HL-60 (cell line): ENCODE measurements around the gene STRN3.

Experiments used
- CTCF ChIP-seq: IDR thresholded peaks from one replicate; pipeline ENCODE4 v1.5.1; 2011; ENCODE audit warnings: low read length, control low read depth, inconsistent platforms; ENCODE audit not compliant: insufficient read depth
- GABPA ChIP-seq: IDR thresholded peaks from 2 replicates; pipeline ENCODE4 v1.6.1; 2012; ENCODE audit warnings: low read depth
- POLR2AphosphoS5 ChIP-seq: IDR thresholded peaks from 2 replicates; pipeline ENCODE4 v1.6.1; 2012; ENCODE audit warnings: low read depth
- REST ChIP-seq: IDR thresholded peaks from 2 replicates; pipeline ENCODE4 v1.6.1; 2012; ENCODE audit warnings: low read depth; ENCODE audit not compliant: insufficient replicate concordance
- SPI1 ChIP-seq: IDR thresholded peaks from 2 replicates; pipeline ENCODE4 v1.6.1; 2012; ENCODE audit warnings: low read depth, mild to moderate bottlenecking, borderline replicate concordance

DNA sequence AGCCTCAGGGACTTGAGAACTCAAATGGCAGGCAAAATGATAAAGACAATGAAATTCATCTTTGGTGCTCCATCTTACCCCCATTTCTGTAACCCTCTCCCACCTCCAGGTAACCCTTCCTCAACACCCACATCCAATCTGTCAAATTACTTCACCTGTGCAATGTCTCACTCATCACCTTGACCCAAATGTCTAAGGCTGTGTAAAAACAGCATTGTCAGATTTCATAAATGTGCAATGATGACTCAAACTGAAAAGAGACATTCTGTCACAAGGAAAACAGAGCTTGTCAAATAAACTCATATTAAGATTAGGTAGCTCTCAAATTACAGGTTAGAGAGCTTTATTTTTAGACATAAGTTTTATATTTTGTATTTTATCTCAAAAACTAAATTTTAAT is 171.7 kb downstream of the STRN3 start:
- TF ChIP-seq CTCF (no peak), GABPA (no peak), REST (no peak), POLR2AphosphoS5 (no peak), SPI1 (no peak)
